Measurements from ENCODE around the gene RCBTB2. TPM values are rescaled to one million over a fixed set of nuclear protein-coding genes. Genes with fewer than 3 reads are reported as not detected.
"Not testable (repeated sequence)": the region's sequence is repeated elsewhere in the genome, so short reads cannot be mapped to it uniquely, and the experiment has no call there.

The RCBTB2 gene
- total RNA-seq, 1 donor from 2014 or later: 15.3 TPM

- DNase-seq (ENCODE audit: low read depth in 2 of 2): no peak
These were observed 76.3 kb downstream of the RCBTB2 start for GRCh38 chr13:48456546-48456945.

- DNase-seq (ENCODE audit: low read depth in 2 of 2): not testable (repeated sequence)
These were observed 81.7 kb downstream of the RCBTB2 start for GRCh38 chr13:48451196-48451595.

- no peak for DNase-seq (ENCODE audit: low read depth in 2 of 2)
These were observed 83.2 kb downstream of the RCBTB2 start for GRCh38 chr13:48449656-48450055.

GRCh38 chr13:48448959-48449614, 83.8 kb downstream of the RCBTB2 start:
- DNase-seq (ENCODE audit: low read depth in 2 of 2): peak; percentile 51 to 70

- no peak for DNase-seq (ENCODE audit: low read depth in 2 of 2)
These were observed 84.5 kb downstream of the RCBTB2 start for GRCh38 chr13:48448285-48448958.

GRCh38 chr13:48446464-48446863, 86.4 kb downstream of the RCBTB2 start:
- peak; percentile 57 to 92 for DNase-seq (ENCODE audit: low read depth in 2 of 2)

- DNase-seq (ENCODE audit: low read depth in 2 of 2): peak in 1 of 2 donors; percentile 49
These were observed 89.3 kb downstream of the RCBTB2 start for GRCh38 chr13:48443442-48444208.

Other genes with a start within 250 kb of the RCBTB2 start
- gene RB1, start 229.3 kb downstream of the RCBTB2 start, total RNA-seq: 20.0 and 28.6 TPM in 2 replicates
- 19.6 and 25.6 TPM in 2 replicates for gene LPAR6, start 120.0 kb downstream of the RCBTB2 start, total RNA-seq
- gene CYSLTR2, start 120.8 kb upstream of the RCBTB2 start, total RNA-seq: under 0.01 TPM in 1 of 2 replicates, not detected in the other

Data from lung microvascular endothelial cell (primary cell).